ENCODE measurements around the gene XRCC3. TPM values are rescaled to one million over a fixed set of nuclear protein-coding genes. Genes with fewer than 3 reads are reported as not detected.

Gene XRCC3
- total and polyA plus RNA-seq, 7 donors, result 1.8 to 15.7 (median 3.6) TPM

- intact Hi-C loops (cut with DNase I), result no loop called here
- peaks cover 0 to 40% (median 4%) of the 10 kb centered on the region in 4 donors for H3K36me3 ChIP-seq
- H3K27me3 ChIP-seq, result no peaks in the 10 kb centered on the region
- WGBS, 2 donors, result 92 to 94% methylated on average over 15 of the region's 15 CpGs
- TF ChIP-seq POLR2A (IDR thresholded peaks at IDR 0.05) (no peak), CTCF (IDR thresholded peaks at IDR 0.05) (no peak)
- H3K9me3 ChIP-seq, result no peaks in the 10 kb centered on the region
- DNase-seq, result peak; percentile 39
- no peak overlapping the region for H3K27ac ChIP-seq
- H3K4me1 ChIP-seq, result no peaks in the 10 kb centered on the region
- H3K4me3 ChIP-seq, result no peak overlapping the region
Measured at GRCh38 chr14:103743691-103744090, 28.4 kb upstream of the XRCC3 start.

- intact Hi-C loops (cut with DNase I), result no loop called here
- peaks cover 0 to 39% (median 6%) of the 10 kb centered on the region in 4 donors for H3K36me3 ChIP-seq
Measured at GRCh38 chr14:103742499-103743255, 27.4 kb upstream of the XRCC3 start.

GRCh38 chr14:103741876-103742275 lies 26.6 kb upstream of the XRCC3 start:
- intact Hi-C loops (cut with DNase I), result no loop called here
- TF ChIP-seq POLR2AphosphoS5 (IDR thresholded peaks at IDR 0.05), result no peak
- TF ChIP-seq POLR2A (IDR thresholded peaks at IDR 0.05), result no peak
- TF ChIP-seq CTCF (IDR thresholded peaks at IDR 0.05), result no peak
- no peak for TF ChIP-seq EP300 (IDR thresholded peaks at IDR 0.05)
- WGBS, 2 donors, result 92 to 93% methylated on average over 9 of the region's 9 CpGs
- Histone ChIP-seq H3K27me3 (no peaks in the 10 kb centered on the region), H3K4me1 (peaks cover 0 to 9% (median 4%) of the 10 kb centered on the region in 4 donors), H3K9me3 (no peaks in the 10 kb centered on the region), H3K36me3 (peaks cover 0 to 39% (median 6%) of the 10 kb centered on the region in 4 donors), H3K4me3 (no peak overlapping the region), H3K27ac (peak overlapping the region in 1 of 4 donors; percentile 32)
- peak; percentile 56 for DNase-seq

More at GRCh38 chr14:103742499-103743255, 27.4 kb upstream of the XRCC3 start:
- Histone ChIP-seq H3K27me3 (no peaks in the 10 kb centered on the region), H3K4me3 (no peak overlapping the region), H3K27ac (peak overlapping the region in 1 of 4 donors; percentile 32), H3K9me3 (no peaks in the 10 kb centered on the region), H3K4me1 (peaks cover 0 to 1% (median 0%) of the 10 kb centered on the region in 4 donors)
- DNase-seq, result peak; percentile 43
- TF ChIP-seq CTCF (IDR thresholded peaks at IDR 0.05) (no peak), EP300 (IDR thresholded peaks at IDR 0.05) (no peak), POLR2AphosphoS5 (IDR thresholded peaks at IDR 0.05) (no peak), POLR2A (IDR thresholded peaks at IDR 0.05) (no peak)
- WGBS, 2 donors, result 96 to 97% methylated on average over 14 of the region's 14 CpGs

- Histone ChIP-seq H3K4me3 (no peak overlapping the region), H3K9me3 (no peaks in the 10 kb centered on the region), H3K4me1 (peaks cover 0 to 17% (median 11%) of the 10 kb centered on the region in 4 donors), H3K36me3 (peaks cover 0 to 36% (median 6%) of the 10 kb centered on the region in 4 donors), H3K27ac (no peak overlapping the region), H3K27me3 (no peaks in the 10 kb centered on the region)
- TF ChIP-seq POLR2AphosphoS5 (IDR thresholded peaks at IDR 0.05) (no peak), EP300 (IDR thresholded peaks at IDR 0.05) (no peak), POLR2A (IDR thresholded peaks at IDR 0.05) (no peak), CTCF (IDR thresholded peaks at IDR 0.05) (no peak)
- intact Hi-C loops (cut with DNase I), result no loop called here
- 79 to 91% methylated on average over 14 of the region's 14 CpGs for WGBS, 2 donors
- DNase-seq, result peak; percentile 38
Measured at GRCh38 chr14:103740991-103741689, 25.9 kb upstream of the XRCC3 start.

Measured in sigmoid colon (tissue), 7 donors.